ENCODE data around the gene NMT2.

DNA sequence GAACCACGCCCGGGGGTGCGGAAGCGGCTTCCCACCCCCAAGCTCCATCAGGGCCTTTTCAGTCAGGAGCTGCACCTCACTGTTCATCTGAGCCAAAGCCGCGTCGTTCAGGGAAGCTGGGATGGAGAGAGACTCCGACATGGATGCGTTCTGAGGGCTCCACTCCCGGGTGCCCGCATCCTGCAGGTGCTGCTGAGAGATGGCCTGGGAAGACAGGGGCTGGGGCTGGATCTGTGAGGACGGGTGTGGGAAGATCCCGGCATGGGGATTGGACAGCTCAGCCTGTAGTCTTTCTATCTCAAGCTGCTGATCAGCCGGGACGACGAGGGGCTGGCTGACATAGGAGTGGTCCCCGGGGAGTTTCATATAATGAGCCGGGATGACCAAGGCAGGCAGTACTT lies 45.0 kb upstream of the NMT2 start:
- TF ChIP-seq, protein P1, sequence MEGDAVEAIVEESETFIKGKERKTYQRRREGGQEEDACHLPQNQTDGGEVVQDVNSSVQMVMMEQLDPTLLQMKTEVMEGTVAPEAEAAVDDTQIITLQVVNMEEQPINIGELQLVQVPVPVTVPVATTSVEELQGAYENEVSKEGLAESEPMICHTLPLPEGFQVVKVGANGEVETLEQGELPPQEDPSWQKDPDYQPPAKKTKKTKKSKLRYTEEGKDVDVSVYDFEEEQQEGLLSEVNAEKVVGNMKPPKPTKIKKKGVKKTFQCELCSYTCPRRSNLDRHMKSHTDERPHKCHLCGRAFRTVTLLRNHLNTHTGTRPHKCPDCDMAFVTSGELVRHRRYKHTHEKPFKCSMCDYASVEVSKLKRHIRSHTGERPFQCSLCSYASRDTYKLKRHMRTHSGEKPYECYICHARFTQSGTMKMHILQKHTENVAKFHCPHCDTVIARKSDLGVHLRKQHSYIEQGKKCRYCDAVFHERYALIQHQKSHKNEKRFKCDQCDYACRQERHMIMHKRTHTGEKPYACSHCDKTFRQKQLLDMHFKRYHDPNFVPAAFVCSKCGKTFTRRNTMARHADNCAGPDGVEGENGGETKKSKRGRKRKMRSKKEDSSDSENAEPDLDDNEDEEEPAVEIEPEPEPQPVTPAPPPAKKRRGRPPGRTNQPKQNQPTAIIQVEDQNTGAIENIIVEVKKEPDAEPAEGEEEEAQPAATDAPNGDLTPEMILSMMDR (conservative IDR thresholded peaks at IDR 0.05; ENCODE audit: low read length), result no peak
- TF ChIP-seq EZH2phosphoT487 (IDR thresholded peaks at IDR 0.05; ENCODE audit: borderline replicate concordance, low read depth, low read length), result no peak
